ENCODE results near the gene PPM1K.

PPM1K gene

DNA sequence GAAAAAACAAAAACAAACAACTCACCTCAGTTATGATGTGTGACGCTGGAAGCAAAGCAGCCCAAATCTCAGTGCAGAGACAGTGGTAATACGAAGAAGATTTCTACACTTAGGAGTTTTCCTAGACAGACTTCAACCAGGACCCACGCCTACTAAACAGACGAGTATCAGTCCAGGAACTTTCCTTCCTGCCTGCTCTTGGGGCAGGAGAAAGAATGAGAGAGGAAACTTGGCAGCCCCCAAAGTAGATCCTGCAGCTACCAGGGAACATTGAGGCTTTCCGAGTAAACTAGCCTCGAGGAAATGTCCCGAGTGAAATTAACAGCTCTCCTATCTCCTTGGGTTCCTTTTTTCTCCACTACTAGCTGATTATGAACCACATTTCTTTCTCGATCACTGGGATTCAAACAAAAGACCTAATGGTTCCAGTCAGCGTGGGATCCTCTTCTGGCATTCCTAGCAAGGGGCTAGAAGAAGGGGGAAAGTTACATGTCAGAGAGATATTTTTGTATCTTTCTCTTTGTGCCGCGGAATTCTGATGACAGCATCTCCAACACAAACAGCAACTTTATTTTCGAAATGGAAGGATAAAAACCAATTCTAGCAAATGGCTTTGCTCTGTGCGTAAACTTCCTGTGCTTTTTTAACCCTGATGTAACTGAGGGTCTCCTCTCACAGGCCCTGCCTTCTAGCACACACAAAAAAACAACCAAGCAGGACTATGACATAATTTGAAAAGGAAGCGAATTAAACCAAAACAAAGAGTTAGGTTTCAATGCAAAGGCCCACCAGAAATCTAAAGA, 53.2 kb downstream of the PPM1K start:
- H3K27ac ChIP-seq (ENCODE audit: low read length): no peak overlapping the region

DNA sequence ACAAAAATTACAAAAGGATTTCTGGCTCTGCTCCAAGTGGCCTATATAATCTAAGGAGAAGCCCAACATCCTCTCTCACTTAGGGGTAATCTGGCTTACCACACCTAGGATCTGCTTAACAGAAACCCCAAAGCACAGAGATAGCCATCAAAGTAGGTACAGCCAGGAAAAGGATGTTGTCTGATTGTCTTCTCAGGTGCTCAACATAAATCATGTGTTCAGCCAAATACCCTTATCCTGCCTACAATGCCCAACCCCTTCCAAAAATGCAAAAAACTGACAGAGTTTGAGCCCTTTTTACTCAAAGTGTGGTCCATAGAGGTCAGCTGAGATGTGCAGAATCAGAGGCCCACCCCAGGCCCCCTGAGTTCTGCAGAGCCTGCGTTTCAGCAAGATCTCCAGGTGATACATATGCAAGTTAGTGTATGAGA, 53.9 kb downstream of the PPM1K start:
- H3K9me3 ChIP-seq (ENCODE audit: control insufficient read depth, low read depth, low read length): no peaks in the 10 kb centered on the region
- H3K27me3 ChIP-seq (ENCODE audit: control insufficient read depth, insufficient read depth, low read length): no peaks in the 10 kb centered on the region
- no peak overlapping the region for H3K4me3 ChIP-seq (ENCODE audit: low read length)
- no peak overlapping the region for H3K9ac ChIP-seq (ENCODE audit: low read length)
- H3K27ac ChIP-seq (ENCODE audit: low read length): no peak overlapping the region
- H3K4me1 ChIP-seq (ENCODE audit: control insufficient read depth, low read depth, low read length): no peaks in the 10 kb centered on the region
- no peaks in the 10 kb centered on the region for H3K36me3 ChIP-seq (ENCODE audit: control insufficient read depth, low read depth, low read length)

More for the DNA sequence above, 53.2 kb downstream of the PPM1K start:
- Histone ChIP-seq H3K9ac (ENCODE audit: low read length) (no peak overlapping the region), H3K4me1 (ENCODE audit: control insufficient read depth, low read depth, low read length) (no peaks in the 10 kb centered on the region), H3K9me3 (ENCODE audit: control insufficient read depth, low read depth, low read length) (no peaks in the 10 kb centered on the region), H3K36me3 (ENCODE audit: control insufficient read depth, low read depth, low read length) (no peaks in the 10 kb centered on the region), H3K27me3 (ENCODE audit: control insufficient read depth, insufficient read depth, low read length) (no peaks in the 10 kb centered on the region), H3K4me3 (ENCODE audit: low read length) (no peak overlapping the region)

DNA sequence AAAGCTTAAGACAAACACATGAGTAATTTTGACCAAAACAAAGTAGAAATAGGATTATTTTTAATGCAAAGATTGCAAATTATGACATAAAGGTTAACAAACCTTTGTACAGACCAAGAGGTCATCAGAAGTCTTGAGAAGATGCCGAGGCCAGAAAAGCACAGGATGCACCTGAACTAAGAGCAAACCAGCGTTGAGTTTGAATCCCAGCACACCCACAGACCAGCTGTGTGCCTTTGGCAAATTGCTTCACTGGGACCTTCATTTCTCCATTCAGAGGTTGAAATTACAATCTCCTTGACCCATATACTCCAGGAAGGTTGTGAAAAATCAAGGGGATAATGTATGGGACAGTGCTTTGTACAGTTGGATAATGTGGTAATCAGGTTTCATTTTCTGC, 56.6 kb downstream of the PPM1K start:
- Histone ChIP-seq H3K9me3 (ENCODE audit: control insufficient read depth, low read depth, low read length) (no peaks in the 10 kb centered on the region), H3K27ac (ENCODE audit: low read length) (no peak overlapping the region)

DNA sequence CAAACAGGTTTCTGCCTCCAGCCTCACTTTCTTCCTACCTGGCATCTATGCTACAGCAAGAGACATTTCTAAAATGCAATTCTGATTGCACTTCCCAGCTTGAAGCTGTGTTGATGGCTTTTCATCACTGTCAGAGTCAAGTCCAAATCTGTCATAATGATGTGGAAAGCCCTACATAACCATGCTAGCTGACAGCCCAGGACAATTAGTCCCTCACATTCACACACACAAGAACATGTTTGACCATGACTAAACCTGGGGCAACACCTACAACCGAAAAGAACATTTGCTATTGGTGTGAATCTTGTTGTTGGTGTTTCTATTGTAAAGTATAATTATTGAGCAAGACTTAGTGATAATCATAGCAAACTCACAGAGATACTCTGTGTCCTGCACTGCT, 58.2 kb downstream of the PPM1K start:
- H3K4me1 ChIP-seq (ENCODE audit: control insufficient read depth, low read depth, low read length): no peaks in the 10 kb centered on the region
- H3K36me3 ChIP-seq (ENCODE audit: control insufficient read depth, low read depth, low read length): no peaks in the 10 kb centered on the region
- H3K9me3 ChIP-seq (ENCODE audit: control insufficient read depth, low read depth, low read length): no peaks in the 10 kb centered on the region
- H3K4me3 ChIP-seq (ENCODE audit: low read length): no peak overlapping the region
- H3K9ac ChIP-seq (ENCODE audit: low read length): no peak overlapping the region
- H3K27me3 ChIP-seq (ENCODE audit: control insufficient read depth, insufficient read depth, low read length): no peaks in the 10 kb centered on the region
- no peak overlapping the region for H3K27ac ChIP-seq (ENCODE audit: low read length)

More for the DNA sequence above, 56.6 kb downstream of the PPM1K start:
- Histone ChIP-seq H3K9ac (ENCODE audit: low read length) (no peak overlapping the region), H3K36me3 (ENCODE audit: control insufficient read depth, low read depth, low read length) (no peaks in the 10 kb centered on the region), H3K4me3 (ENCODE audit: low read length) (no peak overlapping the region), H3K27me3 (ENCODE audit: control insufficient read depth, insufficient read depth, low read length) (no peaks in the 10 kb centered on the region), H3K4me1 (ENCODE audit: control insufficient read depth, low read depth, low read length) (no peaks in the 10 kb centered on the region)

DNA sequence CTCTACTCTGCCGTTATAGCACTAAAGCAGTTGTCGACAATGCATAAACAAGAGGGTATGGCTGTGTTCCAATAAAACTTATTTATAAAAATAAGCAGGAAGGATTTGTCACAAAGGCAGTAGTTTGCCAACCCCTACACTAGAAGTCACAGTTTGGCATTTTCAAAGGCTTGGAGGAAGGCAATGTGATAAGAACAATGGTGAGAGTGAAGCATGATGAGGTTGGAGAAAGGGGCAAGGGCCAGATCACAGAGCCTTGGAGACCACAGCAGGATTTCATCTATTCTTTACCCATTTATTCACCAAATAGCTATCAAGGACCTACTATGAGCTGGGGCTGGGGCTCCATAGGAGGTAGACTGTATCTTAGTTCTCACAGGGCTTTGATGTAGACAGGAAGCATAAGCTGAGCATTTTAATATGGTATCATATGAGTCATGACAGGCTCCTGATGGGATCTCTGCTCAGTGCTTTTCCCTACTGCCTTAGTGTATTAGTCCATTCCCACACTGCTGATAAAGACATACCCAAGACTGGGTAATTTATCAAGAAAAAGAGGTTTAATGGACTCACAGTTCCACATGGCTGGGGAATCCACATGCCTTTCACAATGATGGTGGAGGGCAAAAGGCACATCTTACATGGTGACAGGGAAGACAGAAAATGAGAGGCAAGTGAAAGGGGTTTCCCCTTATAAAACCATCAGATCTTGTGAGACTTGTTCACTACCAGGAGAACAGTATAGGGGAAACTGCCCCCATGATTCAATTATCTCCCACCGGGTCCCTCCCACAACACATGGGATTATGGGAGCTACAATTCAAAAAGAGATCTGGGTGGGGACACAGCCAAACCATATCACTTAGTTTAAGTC, 58.9 kb downstream of the PPM1K start:
- Histone ChIP-seq H3K27ac (ENCODE audit: low read length) (no peak overlapping the region), H3K9ac (ENCODE audit: low read length) (no peak overlapping the region), H3K36me3 (ENCODE audit: control insufficient read depth, low read depth, low read length) (no peaks in the 10 kb centered on the region), H3K4me1 (ENCODE audit: control insufficient read depth, low read depth, low read length) (no peaks in the 10 kb centered on the region), H3K4me3 (ENCODE audit: low read length) (no peak overlapping the region), H3K27me3 (ENCODE audit: control insufficient read depth, insufficient read depth, low read length) (no peaks in the 10 kb centered on the region), H3K9me3 (ENCODE audit: control insufficient read depth, low read depth, low read length) (no peaks in the 10 kb centered on the region)

DNA sequence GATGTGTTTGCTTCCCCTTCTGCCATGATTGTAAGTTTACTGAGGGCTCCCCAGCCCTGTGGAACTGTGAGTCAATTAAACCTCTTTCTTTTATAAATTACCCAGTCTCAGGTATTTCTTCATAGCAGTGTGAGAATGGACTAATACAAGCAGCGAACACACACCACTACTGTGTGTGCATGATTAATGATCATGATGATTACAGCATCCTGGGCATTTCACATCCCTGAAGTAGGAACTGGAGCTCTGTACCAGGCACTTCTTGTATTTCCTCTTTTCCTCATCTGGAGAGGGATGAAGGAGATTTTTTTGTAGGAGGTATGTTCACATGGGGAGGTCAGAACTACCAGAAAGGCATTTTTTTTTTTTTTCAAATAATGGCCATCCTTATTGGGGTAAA, 60.8 kb downstream of the PPM1K start:
- Histone ChIP-seq H3K9me3 (ENCODE audit: control insufficient read depth, low read depth, low read length) (no peaks in the 10 kb centered on the region), H3K4me1 (ENCODE audit: control insufficient read depth, low read depth, low read length) (no peaks in the 10 kb centered on the region), H3K9ac (ENCODE audit: low read length) (no peak overlapping the region), H3K27me3 (ENCODE audit: control insufficient read depth, insufficient read depth, low read length) (no peaks in the 10 kb centered on the region), H3K36me3 (ENCODE audit: control insufficient read depth, low read depth, low read length) (no peaks in the 10 kb centered on the region), H3K27ac (ENCODE audit: low read length) (no peak overlapping the region), H3K4me3 (ENCODE audit: low read length) (no peak overlapping the region)

DNA sequence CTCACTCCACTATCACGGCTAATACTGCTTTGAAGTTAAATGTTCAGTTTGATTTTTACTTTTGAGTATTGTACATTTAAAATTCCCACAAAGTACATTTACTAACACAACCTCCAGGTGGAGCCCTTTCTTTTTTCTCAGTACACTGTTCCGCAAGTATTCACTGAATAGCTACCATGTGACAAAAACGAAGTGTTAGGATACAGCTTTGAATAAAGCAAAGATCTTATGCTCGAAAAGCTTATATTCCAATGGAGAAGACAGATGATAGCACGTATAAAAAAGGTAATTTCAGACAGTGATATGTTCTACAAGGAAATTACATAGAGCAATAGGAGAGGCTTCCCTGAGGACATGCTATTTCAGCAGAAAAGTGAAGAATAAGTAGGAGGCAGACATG, 65.3 kb downstream of the PPM1K start:
- H3K9me3 ChIP-seq (ENCODE audit: control insufficient read depth, low read depth, low read length): no peaks in the 10 kb centered on the region
- H3K36me3 ChIP-seq (ENCODE audit: control insufficient read depth, low read depth, low read length): no peaks in the 10 kb centered on the region
- H3K4me3 ChIP-seq (ENCODE audit: low read length): no peak overlapping the region
- no peaks in the 10 kb centered on the region for H3K27me3 ChIP-seq (ENCODE audit: control insufficient read depth, insufficient read depth, low read length)
- H3K27ac ChIP-seq (ENCODE audit: low read length): no peak overlapping the region
- H3K4me1 ChIP-seq (ENCODE audit: control insufficient read depth, low read depth, low read length): no peaks in the 10 kb centered on the region
- no peak overlapping the region for H3K9ac ChIP-seq (ENCODE audit: low read length)

DNA sequence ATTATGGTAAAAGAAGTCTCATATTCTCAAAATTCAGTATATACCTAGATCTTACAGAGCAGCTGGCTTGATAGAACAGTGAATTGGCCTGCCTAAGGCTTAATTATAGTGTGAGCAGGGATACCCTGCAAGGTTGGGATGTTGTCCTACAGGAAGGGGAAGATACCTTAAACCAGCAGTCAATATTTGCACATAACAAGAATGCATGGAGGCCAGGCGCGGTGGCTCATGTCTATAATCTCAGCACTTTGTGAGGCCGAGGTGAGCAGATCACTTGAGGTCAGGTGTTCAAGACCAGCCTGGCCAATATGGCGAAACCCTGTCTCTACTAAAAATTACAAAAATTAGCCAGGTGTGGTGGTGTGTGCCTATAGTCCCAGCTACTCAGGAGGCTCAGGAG, 67.2 kb downstream of the PPM1K start:
- H3K4me3 ChIP-seq (ENCODE audit: low read length): no peak overlapping the region
- H3K27ac ChIP-seq (ENCODE audit: low read length): no peak overlapping the region
- no peak overlapping the region for H3K9ac ChIP-seq (ENCODE audit: low read length)
- H3K4me1 ChIP-seq (ENCODE audit: control insufficient read depth, low read depth, low read length): no peaks in the 10 kb centered on the region
- no peaks in the 10 kb centered on the region for H3K27me3 ChIP-seq (ENCODE audit: control insufficient read depth, insufficient read depth, low read length)
- H3K9me3 ChIP-seq (ENCODE audit: control insufficient read depth, low read depth, low read length): no peaks in the 10 kb centered on the region
- H3K36me3 ChIP-seq (ENCODE audit: control insufficient read depth, low read depth, low read length): no peaks in the 10 kb centered on the region

DNA sequence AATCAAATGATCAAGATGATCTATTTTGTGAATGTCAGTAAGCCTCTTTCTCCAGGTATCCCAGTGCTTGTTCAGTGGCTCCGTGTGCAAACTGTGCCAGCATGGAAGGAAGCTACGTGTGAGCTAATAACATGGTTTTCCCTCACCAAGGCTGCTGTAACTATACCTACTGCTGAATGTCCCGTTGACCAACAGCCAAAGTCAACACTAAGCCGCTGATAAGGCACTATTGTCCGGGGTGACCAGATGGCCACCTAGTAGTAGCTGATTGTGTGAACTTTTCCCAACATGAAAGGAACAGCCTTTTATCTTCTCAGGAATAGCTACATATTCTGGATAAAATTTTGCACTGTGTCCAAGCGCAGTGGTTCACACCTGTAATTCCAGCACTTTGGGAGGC, 68.0 kb downstream of the PPM1K start:
- H3K9me3 ChIP-seq (ENCODE audit: control insufficient read depth, low read depth, low read length): no peaks in the 10 kb centered on the region
- no peak overlapping the region for H3K4me3 ChIP-seq (ENCODE audit: low read length)
- no peak overlapping the region for H3K27ac ChIP-seq (ENCODE audit: low read length)
- H3K4me1 ChIP-seq (ENCODE audit: control insufficient read depth, low read depth, low read length): no peaks in the 10 kb centered on the region
- H3K9ac ChIP-seq (ENCODE audit: low read length): no peak overlapping the region
- H3K36me3 ChIP-seq (ENCODE audit: control insufficient read depth, low read depth, low read length): no peaks in the 10 kb centered on the region
- H3K27me3 ChIP-seq (ENCODE audit: control insufficient read depth, insufficient read depth, low read length): no peaks in the 10 kb centered on the region

DNA sequence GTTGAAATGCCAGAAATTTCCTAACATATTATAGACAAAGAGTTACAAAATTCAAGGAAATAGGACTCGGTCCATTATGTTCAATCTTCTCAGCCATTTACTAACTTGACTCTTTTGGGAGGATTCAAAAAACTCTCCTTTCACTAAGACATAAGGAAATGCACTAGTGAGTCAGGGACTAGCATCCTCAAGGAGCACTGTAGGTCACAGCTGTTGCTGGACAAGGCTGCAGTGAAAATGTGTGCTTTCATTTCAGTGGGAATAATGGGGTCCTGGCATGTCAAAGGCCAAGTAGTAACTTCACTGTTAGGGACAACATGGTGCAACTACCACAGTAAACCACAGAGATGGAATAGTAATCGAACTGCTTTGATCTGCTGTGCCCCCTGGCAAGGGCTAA, 69.0 kb downstream of the PPM1K start:
- H3K4me3 ChIP-seq (ENCODE audit: low read length): no peak overlapping the region
- H3K4me1 ChIP-seq (ENCODE audit: control insufficient read depth, low read depth, low read length): no peaks in the 10 kb centered on the region
- H3K27me3 ChIP-seq (ENCODE audit: control insufficient read depth, insufficient read depth, low read length): no peaks in the 10 kb centered on the region
- H3K9me3 ChIP-seq (ENCODE audit: control insufficient read depth, low read depth, low read length): no peaks in the 10 kb centered on the region
- H3K27ac ChIP-seq (ENCODE audit: low read length): no peak overlapping the region
- H3K9ac ChIP-seq (ENCODE audit: low read length): no peak overlapping the region
- no peaks in the 10 kb centered on the region for H3K36me3 ChIP-seq (ENCODE audit: control insufficient read depth, low read depth, low read length)

DNA sequence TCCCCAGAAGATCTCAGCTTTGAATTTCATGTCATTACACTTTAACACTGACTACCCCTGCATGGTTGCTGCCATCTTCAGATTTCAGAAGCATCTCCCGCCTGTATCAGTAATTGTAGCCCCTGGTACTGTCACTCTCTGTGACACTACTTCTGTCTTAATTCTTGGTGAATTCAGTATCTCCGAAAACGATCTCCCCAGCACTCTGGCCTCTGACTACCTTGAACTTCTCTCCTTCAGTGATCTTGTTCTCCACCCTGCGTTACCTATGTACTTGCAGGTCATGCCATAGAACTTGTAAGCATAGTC, 72.2 kb downstream of the PPM1K start:
- Histone ChIP-seq H3K36me3 (ENCODE audit: control insufficient read depth, low read depth, low read length) (no peaks in the 10 kb centered on the region), H3K4me3 (ENCODE audit: low read length) (no peak overlapping the region), H3K27ac (ENCODE audit: low read length) (no peak overlapping the region), H3K27me3 (ENCODE audit: control insufficient read depth, insufficient read depth, low read length) (no peaks in the 10 kb centered on the region), H3K9me3 (ENCODE audit: control insufficient read depth, low read depth, low read length) (no peaks in the 10 kb centered on the region), H3K4me1 (ENCODE audit: control insufficient read depth, low read depth, low read length) (no peaks in the 10 kb centered on the region), H3K9ac (ENCODE audit: low read length) (no peak overlapping the region)

Data from iPS-18a (cell line).